IMR-90 (cell line): ENCODE measurements around the gene ADGRV1. TPM values are rescaled to one million over a fixed set of nuclear protein-coding genes. Genes with fewer than 3 reads are reported as not detected.

Experiments used
- ATAC-seq: fragments of 200-7000 bp; cut with Tn5 transposase; 2 replicates; pipeline ENCODE4 v1.9.1; 2020; ENCODE audit warnings: low read depth, mild to moderate bottlenecking, moderate library complexity
- BruUV-seq: library from RNA; stranded (reverse); fragments of 400-500 nt; replicated peaks from 2 replicates; lab custom pipeline; 2021; lab: Mats Ljungman, UMichigan
- CTCF ChIA-PET: fragments of 300-600 bp; formaldehyde crosslinking; extraction: SDS; loops from one replicate; lab custom pipeline; 2021; ENCODE audit warnings: antibody characterized with exemption; lab: Yijun Ruan, JAX
- POLR2A ChIA-PET: fragments of 300-600 bp; sonication (Branson Sonifier 250); formaldehyde crosslinking; loops from one replicate; lab custom pipeline; 2022; ENCODE audit warnings: antibody characterized with exemption; ENCODE audit not compliant: unreplicated experiment; lab: Charles Lee
- DNase-seq: peaks from one replicate; pipeline ENCODE4 v3.0.0; 2013
- H2AFZ ChIP-seq: replicated peaks from 2 replicates; pipeline ENCODE3; 2013; ENCODE audit warnings: low read length, mild to moderate bottlenecking; ENCODE audit not compliant: poor library complexity
- H2AK5ac ChIP-seq: 2 replicates; pipeline ENCODE4 v1.6.1; 2013; ENCODE audit warnings: low read depth, low read length, inconsistent platforms
- H2AK9ac ChIP-seq: replicated peaks from 2 replicates; pipeline ENCODE3; 2013; ENCODE audit warnings: mild to moderate bottlenecking, low read depth, low read length, moderate library complexity; ENCODE audit not compliant: poor library complexity
- H2BK120ac ChIP-seq: 2 replicates; pipeline ENCODE4 v1.6.1; 2013; ENCODE audit warnings: low read depth, low read length, inconsistent platforms
- H2BK15ac ChIP-seq: 3 replicates; pipeline ENCODE4 v1.6.1; 2013; ENCODE audit warnings: low read depth, low read length, inconsistent platforms
- H2BK20ac ChIP-seq: 2 replicates; pipeline ENCODE4 v1.6.1; 2013; ENCODE audit warnings: low read depth, mild to moderate bottlenecking, inconsistent platforms, low read length, moderate library complexity
- H2BK5ac ChIP-seq: 2 replicates; pipeline ENCODE4 v1.6.1; 2013; ENCODE audit warnings: mild to moderate bottlenecking, low read depth, low read length, inconsistent platforms; ENCODE audit not compliant: poor library complexity, severe bottlenecking
- H3K14ac ChIP-seq: replicated peaks from 2 replicates; pipeline ENCODE4 v1.6.1; 2013; ENCODE audit warnings: low read depth, low read length, inconsistent platforms
- H3K18ac ChIP-seq: 2 replicates; pipeline ENCODE4 v1.6.1; 2013; ENCODE audit warnings: low read depth, low read length, control low read depth
- H3K23ac ChIP-seq: 2 replicates; pipeline ENCODE4 v1.6.1; 2013; ENCODE audit warnings: low read depth, low read length, inconsistent platforms
- H3K27ac ChIP-seq: 2 replicates; pipeline ENCODE4 v1.5.1; 2013; ENCODE audit warnings: mild to moderate bottlenecking, control low read depth, low read length; ENCODE audit not compliant: insufficient read depth
- H3K27me3 ChIP-seq: 2 replicates; pipeline ENCODE4 v1.6.1; 2013; ENCODE audit warnings: low read length; ENCODE audit not compliant: control insufficient read depth, insufficient read depth
- H3K36me3 ChIP-seq: 2 replicates; pipeline ENCODE4 v1.6.1; 2013; ENCODE audit warnings: low read length, mixed read lengths; ENCODE audit not compliant: control insufficient read depth, insufficient read depth
- H3K4ac ChIP-seq: 2 replicates; pipeline ENCODE4 v1.6.1; 2013; ENCODE audit warnings: low read depth, low read length, inconsistent platforms
- H3K4me1 ChIP-seq: 2 replicates; pipeline ENCODE4 v1.6.1; 2013; ENCODE audit warnings: low read length, mixed read lengths; ENCODE audit not compliant: control insufficient read depth, insufficient read depth
- H3K4me2 ChIP-seq: 2 replicates; pipeline ENCODE4 v1.6.1; 2013; ENCODE audit warnings: low read depth, mild to moderate bottlenecking, control low read depth, low read length, moderate library complexity
- H3K4me3 ChIP-seq: 2 replicates; pipeline ENCODE4 v1.5.1; 2013; ENCODE audit warnings: low read depth, mild to moderate bottlenecking, control low read depth, low read length, moderate library complexity; ENCODE audit not compliant: insufficient read depth
- H3K56ac ChIP-seq: 2 replicates; pipeline ENCODE4 v1.6.1; 2013; ENCODE audit warnings: low read length, inconsistent platforms; ENCODE audit not compliant: insufficient read depth; ENCODE audit errors: extremely low read depth
- H3K79me1 ChIP-seq, 2 experiments: 2 replicates each; pipeline ENCODE4 v1.6.1; 2013; ENCODE audit warnings: low read length in 2 of 2, inconsistent platforms in 1 of 2, low read depth in 1 of 2
- H3K9ac ChIP-seq: 2 replicates; pipeline ENCODE4 v1.6.1; 2013; ENCODE audit warnings: low read depth, low read length, control low read depth
- H3K9me1 ChIP-seq: 2 replicates; pipeline ENCODE4 v1.6.1; 2013; ENCODE audit warnings: low read length, inconsistent platforms; ENCODE audit not compliant: insufficient read depth
- H3K9me3 ChIP-seq: 2 replicates; pipeline ENCODE4 v1.6.1; 2013; ENCODE audit warnings: low read length; ENCODE audit not compliant: control insufficient read depth, insufficient read depth
- H4K20me1 ChIP-seq: 2 replicates; pipeline ENCODE4 v1.6.1; 2013; ENCODE audit warnings: low read length, inconsistent platforms; ENCODE audit not compliant: insufficient read depth
- H4K5ac ChIP-seq: 2 replicates; pipeline ENCODE4 v1.6.1; 2013; ENCODE audit warnings: mild to moderate bottlenecking, low read depth, low read length, control low read depth
- H4K8ac ChIP-seq, 2 experiments: 2 replicates each; pipeline ENCODE4 v1.6.1; 2013; ENCODE audit warnings: low read depth in 2 of 2, low read length in 2 of 2, control low read depth in 1 of 2, inconsistent platforms in 1 of 2
- H4K91ac ChIP-seq: 2 replicates; pipeline ENCODE4 v1.6.1; 2013; ENCODE audit warnings: low read depth, low read length, inconsistent platforms; ENCODE audit not compliant: insufficient read depth
- BHLHE40 ChIP-seq: fragments of 150-350 bp; IDR thresholded peaks from 2 replicates; pipeline ENCODE4 v1.6.1; 2016; ENCODE audit warnings: mild to moderate bottlenecking, low read depth, low read length
- CEBPB ChIP-seq: IDR thresholded peaks from 2 replicates; pipeline ENCODE4 v1.6.1; 2012; ENCODE audit warnings: low read depth, low read length, improper control_type of control experiment
- CHD1 ChIP-seq: IDR thresholded peaks from 2 replicates; pipeline ENCODE4 v1.6.1; 2012; ENCODE audit warnings: low read depth, low read length, improper control_type of control experiment
- CTCF ChIP-seq: conservative IDR thresholded peaks from 2 replicates; pipeline ENCODE4 v1.5.1; 2012; ENCODE audit warnings: mild to moderate bottlenecking, low read depth, low read length, improper control_type of control experiment
- ELK1 ChIP-seq: fragments of 150-350 bp; IDR thresholded peaks from 2 replicates; pipeline ENCODE4 v1.6.1; 2016; ENCODE audit warnings: low read depth, mild to moderate bottlenecking, low read length, moderate library complexity, borderline replicate concordance
- FOS ChIP-seq: fragments of 150-350 bp; IDR thresholded peaks from 2 replicates; pipeline ENCODE4 v1.6.1; 2016; ENCODE audit warnings: low read depth, low read length
- MAFK ChIP-seq: IDR thresholded peaks from 2 replicates; pipeline ENCODE4 v1.6.1; 2012; ENCODE audit warnings: low read depth, low read length, improper control_type of control experiment
- MAZ ChIP-seq: IDR thresholded peaks from 2 replicates; pipeline ENCODE4 v1.6.1; 2012; ENCODE audit warnings: low read depth, mild to moderate bottlenecking, low read length, improper control_type of control experiment, moderate library complexity, borderline replicate concordance
- MXI1 ChIP-seq: IDR thresholded peaks from 2 replicates; pipeline ENCODE4 v1.6.1; 2012; ENCODE audit warnings: low read depth, mild to moderate bottlenecking, low read length, moderate library complexity, borderline replicate concordance
- NFE2L2 ChIP-seq: fragments of 150-350 bp; IDR thresholded peaks from 2 replicates; pipeline ENCODE4 v1.6.1; 2016; ENCODE audit warnings: low read depth, mild to moderate bottlenecking, low read length
- POLR2A ChIP-seq: IDR thresholded peaks from 2 replicates; pipeline ENCODE4 v1.6.1; 2012; ENCODE audit warnings: mild to moderate bottlenecking, low read depth, low read length
- RAD21 ChIP-seq: IDR thresholded peaks from 2 replicates; pipeline ENCODE4 v1.6.1; 2012; ENCODE audit warnings: low read length, improper control_type of control experiment
- RCOR1 ChIP-seq: IDR thresholded peaks from 2 replicates; pipeline ENCODE4 v1.6.1; 2012; ENCODE audit warnings: mild to moderate bottlenecking, low read length, improper control_type of control experiment; ENCODE audit not compliant: insufficient replicate concordance
- RFX5 ChIP-seq: IDR thresholded peaks from 2 replicates; pipeline ENCODE4 v1.8.0; 2012; ENCODE audit warnings: low read depth, mild to moderate bottlenecking, low read length, moderate library complexity
- SMC3 ChIP-seq: fragments of 150-350 bp; IDR thresholded peaks from 2 replicates; pipeline ENCODE4 v1.6.1; 2016; ENCODE audit warnings: low read depth, mild to moderate bottlenecking, antibody characterized with exemption, low read length, moderate library complexity
- USF2 ChIP-seq: fragments of 150-350 bp; IDR thresholded peaks from 2 replicates; pipeline ENCODE4 v1.6.1; 2017; ENCODE audit warnings: mild to moderate bottlenecking, antibody characterized with exemption, low read length, low read depth
- WGBS, 2 experiments: methylation state at CpG; one replicate each; pipeline versions ENCODE4 v1.1.5 to v1.1.7; 2013; ENCODE audit warnings: missing lambda C conversion rate in 2 of 2; ENCODE audit not compliant: insufficient read length in 1 of 2; ENCODE audit errors: extremely low coverage in 2 of 2; 5-methylcytosine and 5-hydroxymethylcytosine counted together
- dilution Hi-C: fragments of 300-500 bp; cut with HindIII; formaldehyde crosslinking; loops from one replicate; pipeline ENCODE4 v1.14.3; 2018; ENCODE audit warnings: low sequenced_read_pairs; ENCODE audit not compliant: unreplicated experiment
- in situ Hi-C: fragments of 300-500 bp; cut with MboI; formaldehyde crosslinking; loops from 3 replicates; pipeline ENCODE4 v1.14.3; 2019; ENCODE audit warnings: low sequenced_read_pairs, inconsistent platforms, mixed read lengths
- intact Hi-C: fragments of 100-400 bp; cut with micrococcal nuclease; formaldehyde crosslinking; loops from 2 replicates; pipeline ENCODE4 v1.10.0; 2022
- polyA plus RNA-seq, 3 experiments: library from polyadenylated mRNA; depleted of rRNA; stranded (reverse); fragments of >200 nt; gene quantifications; 2 replicates each; pipeline ENCODE4 v1.2.3, GENCODE V29; 2012; ENCODE audit warnings: low replicate concordance in 1 of 3
- total RNA-seq: library from RNA; depleted of rRNA; stranded (reverse); fragments of >200 nt; gene quantifications from 2 replicates; pipeline ENCODE4 v1.2.3, GENCODE V29; 2012

ADGRV1 gene
- total and polyA plus RNA-seq, 2 of the 4 experiments (the other 2 are of a cell fraction) = under 0.01 TPM; not detected in 1

GRCh38 chr5:90810211-90810610 is 251.6 kb downstream of the ADGRV1 start:
- DNase-seq = no peak
- Histone ChIP-seq H3K56ac (no peak overlapping the region), H2AK5ac (no peak overlapping the region), H2AFZ (no peak overlapping the region), H3K36me3 (no peaks in the 10 kb centered on the region), H3K4me1 (no peaks in the 10 kb centered on the region), H3K14ac (no peak overlapping the region), H2BK5ac (no peak overlapping the region), H3K79me1 (no peaks in the 10 kb centered on the region), H2AK9ac (no peak overlapping the region), H4K91ac (no peak overlapping the region), H3K4ac (no peak overlapping the region), H3K9ac (no peak overlapping the region), H2BK120ac (no peak overlapping the region), H3K27me3 (no peaks in the 10 kb centered on the region; the same call in 1 of the 2 replicates), H3K9me3 (no peaks in the 10 kb centered on the region), H3K18ac (no peak overlapping the region), H2BK20ac (no peak overlapping the region), H4K20me1 (no peaks in the 10 kb centered on the region), H4K8ac (no peak overlapping the region), H3K4me3 (no peak overlapping the region), H2BK15ac (no peak overlapping the region), H3K4me2 (no peak overlapping the region), H3K23ac (no peak overlapping the region), H3K27ac (no peak overlapping the region), H3K9me1 (no peaks in the 10 kb centered on the region), H4K5ac (no peak overlapping the region)
- intact Hi-C loops (no loop called here), in situ Hi-C loops (no loop called here), dilution Hi-C loops (no loop called here)
- ChIA-PET POLR2A (no interaction called here), CTCF (no interaction called here)
- BruUV-seq = no TSS peak
- ATAC-seq = no peak
- WGBS, 2 experiments = no CpG with 5 or more reads among the region's 4 CpGs
- TF ChIP-seq CTCF (no peak), RCOR1 (no peak), NFE2L2 (no peak), USF2 (no peak), ELK1 (no peak), CEBPB (no peak), CHD1 (no peak), SMC3 (no peak), RAD21 (no peak), POLR2A (no peak), FOS (no peak), RFX5 (no peak), MAZ (no peak), MXI1 (no peak), BHLHE40 (no peak), MAFK (no peak)
